HG03139 (cell line): Measurements from ENCODE around the gene RAPGEF1.
"Not testable (repeated sequence)": the region's sequence is repeated elsewhere in the genome, so short reads cannot be mapped to it uniquely, and the experiment has no call there.

Experiments used
- ATAC-seq: cut with Tn5 transposase; IDR thresholded peaks from one replicate; pipeline ENCODE4 v1.9.1; 2021; ENCODE audit not compliant: unreplicated experiment

Gene RAPGEF1

DNA sequence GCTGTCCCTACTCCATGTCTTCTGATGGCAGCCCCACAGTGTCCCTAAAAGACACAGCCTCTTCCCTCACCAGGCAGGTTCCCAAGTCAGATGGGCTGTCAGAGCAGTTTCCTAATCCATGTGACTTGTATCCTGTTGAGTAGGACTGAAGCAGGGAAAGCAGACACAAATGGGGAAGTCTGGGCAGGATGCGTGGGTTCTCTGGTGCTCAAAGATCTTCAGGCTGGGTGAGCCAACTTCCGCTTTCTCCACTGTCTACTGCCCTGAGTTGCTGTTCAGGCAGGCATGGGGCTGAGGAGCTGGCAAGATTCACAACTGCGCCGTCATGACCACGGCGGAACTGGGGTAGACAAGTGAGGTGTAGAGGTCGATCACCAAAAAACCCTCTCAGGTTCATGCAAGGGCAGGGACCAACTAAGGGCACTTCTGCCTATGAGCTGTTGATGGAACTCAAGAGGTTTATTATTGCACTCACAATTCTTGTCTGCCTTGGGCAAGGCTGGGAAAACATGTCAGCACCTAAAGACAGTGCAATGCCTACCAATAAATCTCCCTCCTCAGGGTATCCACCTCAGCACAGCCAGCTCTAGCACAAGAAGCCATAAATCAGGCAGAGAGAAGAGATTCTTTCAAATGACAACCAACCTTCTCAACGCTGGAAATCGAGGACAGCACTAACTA is 83.4 kb downstream of the RAPGEF1 start:
- ATAC-seq: peak; percentile 56

DNA sequence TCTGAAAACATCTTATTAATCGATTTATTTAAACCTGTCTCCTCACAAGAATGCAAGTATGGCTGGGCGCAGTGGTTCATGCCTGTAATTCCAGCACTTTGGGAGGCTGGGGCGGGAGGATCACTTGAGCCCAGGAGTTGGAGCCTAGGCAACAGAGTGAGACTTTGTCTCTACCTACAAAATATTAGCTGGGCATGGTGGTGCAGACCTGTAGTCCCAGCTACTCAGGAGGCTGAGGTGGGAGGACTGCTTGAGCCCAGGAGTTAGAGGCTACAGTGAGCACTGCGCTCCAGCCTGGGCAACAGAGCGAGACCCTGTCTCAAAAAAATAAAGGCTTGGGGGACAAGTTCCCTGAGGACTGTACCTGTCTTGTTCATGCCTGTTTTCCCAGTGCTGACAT is 85.5 kb downstream of the RAPGEF1 start:
- not testable (repeated sequence) for ATAC-seq

DNA sequence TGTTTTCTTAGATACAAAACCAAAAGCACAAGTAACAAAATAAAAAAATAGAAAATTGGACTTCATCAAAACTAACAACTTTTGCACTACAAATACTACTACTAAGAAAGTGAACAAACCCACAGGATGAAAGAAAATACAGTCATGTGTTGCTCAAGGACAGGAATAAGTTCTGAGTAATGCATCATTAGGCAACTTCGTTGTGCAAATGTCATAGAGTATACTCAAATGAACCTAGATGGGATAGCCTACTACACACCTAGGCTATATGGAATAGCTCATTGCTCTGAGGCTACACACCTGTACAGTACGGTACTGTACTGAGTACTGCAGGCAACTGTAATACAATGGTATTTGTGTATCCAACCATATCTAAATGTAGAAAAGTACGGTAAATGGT is 88.3 kb downstream of the RAPGEF1 start:
- ATAC-seq: no peak

DNA sequence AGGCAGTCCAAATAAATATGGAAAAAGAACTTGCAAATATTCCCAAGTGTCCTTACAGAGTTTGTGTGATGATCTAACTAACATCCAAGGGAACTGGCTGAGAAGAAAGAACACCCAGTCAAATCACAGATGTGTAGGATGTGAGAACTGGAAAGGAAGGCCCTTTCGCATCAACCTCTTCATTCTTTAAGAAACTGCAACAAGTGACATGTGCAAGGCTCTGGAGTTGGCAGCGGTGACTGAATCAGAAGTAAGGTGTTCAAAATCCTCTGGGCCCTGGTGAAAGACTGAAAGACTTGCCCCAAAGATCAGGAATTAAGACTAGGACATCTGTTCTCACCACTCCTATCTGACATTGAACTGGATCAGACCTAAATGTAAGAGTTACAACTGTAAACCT is 88.7 kb downstream of the RAPGEF1 start:
- no peak for ATAC-seq

DNA sequence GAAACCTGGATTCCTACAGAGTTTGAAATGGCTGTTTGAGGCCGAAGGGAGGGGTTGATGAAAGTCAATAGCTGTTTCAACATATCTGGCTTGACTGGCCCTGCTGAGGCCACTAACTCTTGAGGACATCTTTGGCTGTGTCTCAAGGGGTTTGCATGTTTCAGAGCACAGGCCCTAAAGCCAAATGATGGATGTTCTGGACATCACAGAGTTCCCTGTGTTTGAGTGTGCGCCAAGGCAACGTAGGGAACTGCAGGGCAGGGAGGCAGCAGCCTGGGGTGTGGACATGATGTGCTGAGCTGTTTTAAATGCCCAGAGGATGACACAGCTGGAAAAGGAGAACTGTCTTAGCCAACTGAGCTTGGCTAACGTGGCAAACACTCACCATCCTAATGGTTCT is 89.6 kb downstream of the RAPGEF1 start:
- no peak for ATAC-seq

DNA sequence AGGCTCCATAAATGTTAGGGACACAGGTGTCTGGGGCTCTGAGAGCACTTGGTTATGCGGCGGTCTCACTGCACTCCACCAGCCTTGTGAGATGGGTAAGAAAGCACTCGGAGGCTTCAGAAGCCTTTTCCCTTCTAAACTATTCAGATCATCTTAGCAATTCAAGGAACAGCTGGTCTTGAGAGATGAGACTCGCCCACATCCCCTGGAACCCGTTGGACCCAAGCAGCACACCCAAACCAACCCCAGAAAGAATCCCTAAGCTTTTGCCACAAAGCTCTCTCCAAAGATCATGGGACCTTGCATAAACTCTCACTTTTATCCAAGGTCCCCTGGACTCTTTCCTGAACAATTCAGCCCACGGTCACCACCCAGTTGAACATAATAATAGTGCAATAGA is 90.2 kb downstream of the RAPGEF1 start:
- no peak for ATAC-seq

DNA sequence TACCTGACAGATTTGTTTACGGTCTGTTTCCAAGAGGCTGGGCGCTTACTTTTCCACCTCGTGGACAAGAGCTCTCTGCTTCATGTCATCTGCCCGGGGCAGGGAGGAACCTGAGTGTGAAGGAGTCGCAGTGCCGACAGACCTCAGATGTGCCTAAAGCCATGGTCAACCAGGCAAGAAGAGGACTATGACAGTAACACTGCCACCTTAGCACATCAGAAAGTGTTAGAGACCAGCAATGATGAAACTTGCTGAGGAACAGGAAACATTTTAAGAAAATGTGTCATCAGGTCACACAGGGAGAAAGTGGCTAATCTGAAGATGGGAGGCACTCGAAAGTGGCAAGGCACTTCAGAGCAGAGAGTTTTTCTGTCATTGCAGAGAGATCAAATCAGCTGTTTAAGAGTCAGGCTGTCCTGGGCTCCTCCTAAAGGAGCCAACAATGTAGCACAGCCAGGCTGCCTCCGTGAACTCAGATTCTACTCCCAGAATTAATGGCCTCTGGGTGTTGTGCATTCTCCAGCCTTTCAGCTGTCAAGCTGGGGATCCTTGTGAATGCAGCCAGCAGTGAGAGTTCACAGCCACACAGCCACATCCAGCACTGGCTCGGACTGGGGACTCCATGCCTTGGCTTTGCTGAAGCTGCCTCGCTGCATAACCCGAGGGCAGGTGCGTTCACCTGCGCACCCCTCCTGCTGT is 94.6 kb downstream of the RAPGEF1 start:
- ATAC-seq: no peak

DNA sequence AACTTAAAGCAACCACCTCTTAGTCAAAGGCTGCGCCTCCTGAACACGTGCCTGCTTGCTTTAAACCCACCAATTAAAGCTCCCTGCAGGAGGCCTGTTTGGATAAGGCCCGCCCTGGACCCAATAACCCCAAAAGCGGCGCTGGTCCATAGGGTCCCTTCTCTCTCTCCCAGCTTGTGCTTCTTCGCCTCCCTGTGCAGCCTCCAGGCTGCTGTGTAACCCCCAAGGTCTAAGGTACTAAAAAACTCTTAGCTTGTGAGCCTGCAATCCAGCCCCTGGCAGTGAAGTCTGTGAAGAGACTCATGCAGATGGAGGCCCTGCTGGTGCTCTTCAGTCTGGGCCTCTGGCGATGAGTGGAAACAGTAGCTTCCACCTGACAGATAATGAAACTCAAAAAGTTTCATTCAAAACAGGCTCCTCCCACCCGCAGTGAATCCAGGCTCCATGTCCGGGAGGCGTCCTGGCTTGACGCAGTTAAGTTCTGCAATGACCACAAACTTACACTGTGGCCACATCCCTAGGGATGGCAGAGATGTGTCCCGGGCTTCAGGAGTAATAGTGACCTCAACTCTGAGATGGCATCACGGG is 97.3 kb downstream of the RAPGEF1 start:
- ATAC-seq: no peak

DNA sequence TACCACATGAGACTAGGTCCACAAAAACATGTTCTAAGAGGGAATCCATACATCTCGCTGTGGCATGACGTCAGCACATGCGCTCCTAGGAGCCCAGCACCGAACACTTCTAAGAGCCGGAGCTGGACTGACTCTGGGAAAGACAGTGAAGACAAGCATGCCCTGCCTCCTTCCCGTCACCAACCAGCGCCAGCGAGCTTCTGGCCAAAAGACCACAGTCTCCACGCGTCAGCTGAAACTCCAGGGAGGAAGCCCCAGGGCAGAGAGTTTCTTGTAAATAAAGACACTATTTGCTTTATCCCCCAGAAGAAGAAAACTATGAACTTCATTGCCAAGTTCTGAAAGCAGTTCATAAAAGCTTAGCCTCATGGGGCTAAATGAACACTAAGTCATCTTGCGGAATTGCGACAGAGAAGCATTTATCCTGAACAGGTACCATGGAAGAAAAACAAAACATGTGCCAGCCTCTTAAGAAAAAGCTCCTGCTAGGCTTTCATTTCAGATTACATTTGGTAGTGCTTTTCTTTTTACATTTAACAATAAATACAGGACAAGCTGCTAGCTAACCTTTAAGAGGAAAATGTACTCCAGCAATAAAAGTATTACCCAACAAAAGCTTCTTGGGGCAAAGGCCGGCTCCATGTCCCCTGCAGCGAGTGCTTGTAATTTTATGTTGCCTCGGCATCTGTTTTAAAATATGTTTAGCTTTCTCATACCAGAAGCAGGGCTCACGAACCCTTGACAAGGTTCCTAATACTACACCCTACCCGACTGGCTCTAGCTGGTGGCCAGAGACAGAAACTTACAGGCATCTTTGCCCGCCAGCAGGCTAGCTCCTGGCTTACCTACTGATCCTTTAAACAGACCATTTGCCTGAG is 98.0 kb downstream of the RAPGEF1 start:
- no peak for ATAC-seq

DNA sequence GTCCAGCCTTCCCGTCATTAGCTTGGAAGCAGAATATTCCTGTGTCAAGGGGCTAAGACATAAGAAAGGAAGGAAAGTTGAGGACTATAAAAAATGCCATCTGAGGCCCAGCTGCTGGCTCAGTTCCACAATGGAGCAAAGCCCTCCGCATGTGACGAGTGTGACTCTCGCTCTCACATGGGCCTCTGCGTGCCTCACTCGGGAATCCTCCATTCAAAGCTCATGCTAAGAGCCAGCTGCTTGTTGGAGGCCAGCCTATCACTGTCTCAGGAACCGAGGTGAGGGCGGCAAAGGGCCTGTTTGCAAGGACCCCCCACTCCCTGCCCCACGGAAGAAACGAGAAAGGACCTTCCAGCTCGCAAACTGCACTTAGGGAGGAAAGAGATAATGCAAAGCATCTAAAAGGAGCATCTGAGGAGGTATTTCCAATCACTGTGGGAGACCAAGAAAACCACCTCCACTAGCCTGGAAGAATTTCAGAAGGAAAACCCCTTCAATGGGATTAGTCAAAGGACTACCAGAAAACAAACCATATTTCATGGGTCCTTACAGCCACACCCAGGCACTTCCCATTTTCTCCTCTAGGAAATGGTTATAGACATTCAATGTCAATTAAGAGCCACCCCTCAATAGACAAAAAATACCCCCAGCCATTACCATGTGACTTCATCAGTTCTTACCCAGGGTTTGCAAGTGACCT is 99.3 kb downstream of the RAPGEF1 start:
- no peak for ATAC-seq

DNA sequence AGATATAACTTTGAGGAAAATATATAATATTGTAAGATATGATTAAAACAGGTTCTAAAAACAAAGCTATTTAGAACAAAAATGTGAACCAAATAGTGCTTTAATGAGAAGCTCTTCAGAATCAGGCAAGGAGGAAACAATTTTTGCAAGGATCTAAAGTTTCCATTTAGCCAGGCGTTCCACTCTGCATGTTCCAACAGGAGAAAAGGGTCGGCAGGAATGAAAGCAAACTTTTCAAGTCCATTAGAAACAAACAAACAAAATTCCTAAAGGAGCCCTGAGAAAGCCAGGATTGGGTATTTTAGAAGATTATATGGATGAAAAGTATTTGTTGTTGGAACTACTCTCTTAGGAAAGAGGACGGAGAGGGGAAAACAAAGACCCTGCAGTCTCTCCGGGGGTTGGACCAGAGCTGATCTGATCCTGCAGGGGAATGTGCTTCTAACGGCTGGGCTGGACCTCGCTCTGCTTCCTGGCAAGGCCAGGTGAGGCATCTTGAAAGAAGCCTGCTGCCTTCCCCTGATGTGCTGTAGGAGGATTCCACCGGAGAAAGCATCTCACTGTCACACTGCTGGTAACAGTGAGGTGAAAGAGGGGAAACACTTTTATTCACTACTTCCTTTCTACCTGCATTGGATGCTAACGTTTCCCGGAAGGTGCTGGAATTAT is 100.0 kb downstream of the RAPGEF1 start:
- no peak for ATAC-seq

DNA sequence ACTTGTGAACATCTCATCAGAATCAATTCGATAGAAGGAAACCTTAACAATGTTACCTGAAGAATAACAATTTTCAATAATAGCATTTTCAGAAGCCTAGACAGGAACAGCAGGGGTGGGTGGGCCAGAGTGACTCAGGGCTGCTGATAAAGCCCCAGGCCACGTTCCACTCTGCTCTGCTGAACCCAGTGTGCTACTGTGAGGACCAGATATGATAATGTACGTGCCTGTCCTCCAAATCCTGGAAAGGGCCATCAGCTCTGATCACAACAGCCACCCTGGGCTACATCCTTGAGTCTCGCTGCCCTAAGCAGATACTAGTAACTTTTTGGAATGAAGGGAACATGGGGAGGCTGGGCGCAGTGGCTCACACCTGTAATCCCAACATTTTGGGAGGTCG is 103.3 kb downstream of the RAPGEF1 start:
- no peak for ATAC-seq

DNA sequence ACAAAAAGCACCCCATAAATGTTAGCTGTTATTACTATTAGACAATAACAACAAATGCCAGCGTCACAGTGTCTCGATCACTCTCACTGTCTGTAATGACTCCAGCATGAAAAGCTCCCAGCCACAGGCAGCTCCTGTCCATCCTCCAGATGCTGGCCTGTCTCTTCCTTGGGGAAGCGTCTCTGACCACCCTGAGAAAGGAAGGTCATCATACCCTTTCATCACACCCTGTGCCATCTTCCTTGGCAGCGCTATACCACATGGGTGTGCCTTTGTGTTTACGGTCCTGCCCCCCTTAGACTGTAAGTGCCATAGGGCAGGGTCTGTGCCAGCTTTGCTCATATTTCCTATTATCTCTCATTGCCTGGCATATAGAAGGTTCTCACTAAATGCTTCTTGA is 104.0 kb downstream of the RAPGEF1 start:
- no peak for ATAC-seq

DNA sequence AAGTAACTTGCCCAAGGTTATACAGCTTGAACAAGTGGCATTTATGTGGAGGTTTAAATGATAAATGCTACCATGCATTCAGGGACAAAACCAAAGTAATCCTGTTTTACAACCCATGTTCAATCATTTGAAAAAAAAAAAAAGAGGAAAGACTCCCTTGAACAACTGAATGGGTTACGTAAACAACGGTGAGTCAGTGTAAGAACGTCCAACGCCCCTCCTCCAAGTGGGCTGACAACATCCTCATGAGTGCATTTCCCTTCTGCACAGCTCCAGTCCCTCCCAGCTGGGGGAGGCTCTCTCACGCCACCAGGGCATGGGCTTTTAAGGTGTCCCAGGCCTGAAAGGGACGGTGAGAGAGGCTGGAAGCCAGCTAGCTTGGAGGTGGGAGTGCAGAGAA is 104.6 kb downstream of the RAPGEF1 start:
- ATAC-seq: no peak

DNA sequence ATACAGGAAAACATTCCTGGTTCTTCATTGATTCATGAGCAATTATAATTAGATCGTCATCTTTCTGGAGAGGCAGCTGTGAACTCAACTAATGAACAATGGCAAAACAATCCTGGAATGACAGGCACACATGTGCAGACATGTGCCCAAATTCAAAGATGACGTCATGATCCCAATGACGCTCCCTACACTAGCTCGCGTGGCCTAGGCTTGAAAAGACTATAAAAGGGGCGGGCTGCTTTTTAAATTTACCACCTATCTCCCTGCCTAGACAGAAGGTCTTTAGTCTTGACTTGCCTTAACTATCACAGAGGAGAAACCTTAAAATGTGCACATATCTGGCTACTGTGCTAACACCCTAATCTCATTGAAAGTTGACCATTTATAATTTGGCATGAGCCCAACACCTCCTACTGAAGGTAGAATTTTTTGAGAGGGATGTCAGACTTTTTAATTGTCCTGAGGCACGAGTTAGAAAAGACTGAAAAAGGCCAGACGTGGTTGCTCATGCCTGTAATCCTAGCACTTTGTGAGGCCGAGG is 106.3 kb downstream of the RAPGEF1 start:
- no peak for ATAC-seq

DNA sequence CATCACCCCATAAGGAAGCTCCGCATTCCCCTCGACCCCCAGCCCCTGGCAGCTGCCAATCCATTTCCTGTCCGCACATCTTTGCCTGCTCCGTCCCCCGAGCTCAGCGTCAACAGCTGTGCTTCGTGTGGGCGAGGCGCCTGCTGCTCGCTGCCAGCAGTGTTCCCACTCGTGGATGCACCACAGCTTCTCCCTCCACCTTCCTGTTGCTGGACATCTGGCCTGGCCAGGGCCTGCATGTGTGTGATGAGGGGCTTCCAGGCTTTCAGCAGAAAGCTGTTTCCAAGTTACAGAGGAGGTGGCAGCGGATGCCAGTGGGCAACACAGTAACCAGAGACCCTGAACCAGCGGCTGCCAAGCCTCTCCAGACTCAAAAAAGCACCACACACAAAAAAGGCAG is 108.6 kb downstream of the RAPGEF1 start:
- ATAC-seq: no peak

DNA sequence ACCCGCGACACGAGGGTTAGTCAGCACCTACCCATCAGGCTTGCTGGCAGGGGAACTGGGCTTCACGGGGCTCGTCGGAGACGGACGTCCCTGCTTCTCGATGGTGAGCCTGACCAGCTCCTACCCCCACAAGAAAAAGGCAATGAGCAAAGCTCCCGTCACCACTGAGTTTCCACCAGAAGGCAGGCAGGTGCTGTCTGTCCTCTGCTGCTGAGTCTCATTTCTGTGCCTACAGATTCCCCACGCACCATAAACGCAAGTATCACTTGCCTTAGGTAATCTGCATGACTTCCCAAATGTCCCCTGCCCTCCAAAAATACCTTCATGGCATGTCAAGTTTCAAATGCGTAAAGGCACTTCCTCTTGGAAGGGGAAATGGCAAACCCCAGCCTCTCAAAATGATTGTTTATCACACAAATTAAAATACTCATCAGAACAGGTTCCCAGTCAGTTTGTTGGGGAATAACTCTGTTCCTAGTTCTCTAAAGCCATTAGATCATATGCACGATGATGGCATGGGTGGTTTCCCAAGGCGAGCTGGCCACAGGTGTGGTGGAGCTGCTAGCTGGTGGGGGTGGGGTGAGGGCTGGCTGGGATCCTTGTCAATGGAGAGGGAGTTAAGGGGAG is 109.6 kb downstream of the RAPGEF1 start:
- ATAC-seq: no peak

DNA sequence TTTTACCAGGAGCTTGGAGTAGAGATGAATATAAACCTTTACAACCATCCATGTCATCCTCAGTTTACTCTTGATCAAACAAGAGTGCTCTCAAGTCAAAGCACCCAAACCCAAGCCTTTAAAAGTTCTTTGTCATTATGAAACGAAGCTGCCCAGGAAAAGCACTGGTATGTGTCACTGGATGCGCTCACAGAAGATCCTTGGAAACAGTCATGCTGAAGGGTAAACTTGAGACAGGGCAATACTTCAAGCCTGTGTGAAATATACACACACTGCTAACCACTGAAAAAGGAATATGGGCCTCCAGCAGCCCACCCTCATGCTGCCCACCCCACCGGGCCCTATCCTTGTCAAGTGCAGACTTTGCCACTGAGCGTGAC is 110.1 kb downstream of the RAPGEF1 start:
- no peak for ATAC-seq

DNA sequence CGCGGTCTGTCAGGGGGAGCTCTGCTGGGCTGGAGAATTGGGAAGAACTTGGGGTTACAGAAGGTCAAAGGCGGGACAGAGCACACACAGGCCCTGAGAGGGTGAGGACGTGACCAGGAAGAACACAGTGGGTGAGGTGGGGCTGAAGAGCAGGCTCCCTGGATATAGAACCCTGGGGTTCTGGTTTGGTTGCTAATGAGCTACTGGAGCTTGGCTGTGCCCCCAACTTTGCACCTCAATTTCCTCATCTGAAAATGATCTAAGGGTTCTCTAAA is 110.7 kb downstream of the RAPGEF1 start:
- no peak for ATAC-seq
